ENCODE measurements around the gene CARS1. TPM values are rescaled to one million over a fixed set of nuclear protein-coding genes. Genes with fewer than 3 reads are reported as not detected.

The CARS1 gene
- total RNA-seq, 1 donor from 2014 or later, result 134 TPM

GRCh38 chr11:2989006-2989405, 68.2 kb downstream of the CARS1 start:
- Mint-ChIP-seq H3K36me3 (ENCODE audit: unreplicated experiment) (peaks cover 2% of the 10 kb centered on the region), H3K9me3 (ENCODE audit: unreplicated experiment) (no peaks in the 10 kb centered on the region), H3K27me3 (ENCODE audit: unreplicated experiment) (no peaks in the 10 kb centered on the region), H3K27ac (ENCODE audit: unreplicated experiment) (peak overlapping the region; percentile 94), H3K4me3 (ENCODE audit: unreplicated experiment) (peak overlapping the region; percentile 91), H3K4me1 (ENCODE audit: unreplicated experiment) (peaks cover 59% of the 10 kb centered on the region)
- DNase-seq (ENCODE audit: extremely low spot score, unreplicated experiment), result no peak
- no peak for TF ChIP-seq CTCF (IDR thresholded peaks at IDR 0.05)

- no peak for TF ChIP-seq CTCF (IDR thresholded peaks at IDR 0.05)
- Mint-ChIP-seq H3K9me3 (ENCODE audit: unreplicated experiment) (no peaks in the 10 kb centered on the region), H3K4me1 (ENCODE audit: unreplicated experiment) (peaks cover 64% of the 10 kb centered on the region), H3K36me3 (ENCODE audit: unreplicated experiment) (peaks cover 4% of the 10 kb centered on the region), H3K27me3 (ENCODE audit: unreplicated experiment) (no peaks in the 10 kb centered on the region), H3K4me3 (ENCODE audit: unreplicated experiment) (peak overlapping the region; percentile 91), H3K27ac (ENCODE audit: unreplicated experiment) (peak overlapping the region; percentile 94)
- DNase-seq (ENCODE audit: extremely low spot score, unreplicated experiment), result no peak
Measured at GRCh38 chr11:2987881-2988861, 69.1 kb downstream of the CARS1 start.

GRCh38 chr11:2983908-2984307, 73.3 kb downstream of the CARS1 start:
- Mint-ChIP-seq H3K4me1 (ENCODE audit: unreplicated experiment) (peaks cover 45% of the 10 kb centered on the region), H3K27ac (ENCODE audit: unreplicated experiment) (peak overlapping the region; percentile 38), H3K4me3 (ENCODE audit: unreplicated experiment) (no peak overlapping the region), H3K27me3 (ENCODE audit: unreplicated experiment) (no peaks in the 10 kb centered on the region), H3K36me3 (ENCODE audit: unreplicated experiment) (peaks cover 4% of the 10 kb centered on the region), H3K9me3 (ENCODE audit: unreplicated experiment) (no peaks in the 10 kb centered on the region)
- no peak for TF ChIP-seq CTCF (IDR thresholded peaks at IDR 0.05)
- no peak for DNase-seq (ENCODE audit: extremely low spot score, unreplicated experiment)

- Mint-ChIP-seq H3K4me3 (ENCODE audit: unreplicated experiment) (no peak overlapping the region), H3K27ac (ENCODE audit: unreplicated experiment) (no peak overlapping the region), H3K36me3 (ENCODE audit: unreplicated experiment) (peaks cover 13% of the 10 kb centered on the region), H3K4me1 (ENCODE audit: unreplicated experiment) (peaks cover 31% of the 10 kb centered on the region), H3K9me3 (ENCODE audit: unreplicated experiment) (no peaks in the 10 kb centered on the region), H3K27me3 (ENCODE audit: unreplicated experiment) (no peaks in the 10 kb centered on the region)
- no peak for TF ChIP-seq CTCF (IDR thresholded peaks at IDR 0.05)
- no peak for DNase-seq (ENCODE audit: extremely low spot score, unreplicated experiment)
Measured at GRCh38 chr11:2982214-2982613, 75.0 kb downstream of the CARS1 start.

- H3K4me1 Mint-ChIP-seq (ENCODE audit: unreplicated experiment), result peaks cover 27% of the 10 kb centered on the region
- no peak overlapping the region for H3K4me3 Mint-ChIP-seq (ENCODE audit: unreplicated experiment)
Measured at GRCh38 chr11:2981130-2981529, 76.1 kb downstream of the CARS1 start.

More at GRCh38 chr11:2981130-2981529, 76.1 kb downstream of the CARS1 start:
- no peak for TF ChIP-seq CTCF (IDR thresholded peaks at IDR 0.05)
- Mint-ChIP-seq H3K27me3 (ENCODE audit: unreplicated experiment) (no peaks in the 10 kb centered on the region), H3K27ac (ENCODE audit: unreplicated experiment) (no peak overlapping the region), H3K36me3 (ENCODE audit: unreplicated experiment) (peaks cover 17% of the 10 kb centered on the region), H3K9me3 (ENCODE audit: unreplicated experiment) (no peaks in the 10 kb centered on the region)
- DNase-seq (ENCODE audit: extremely low spot score, unreplicated experiment), result no peak

Measured in osteocyte (in vitro differentiated cells).